Measurements from ENCODE around the gene SLC35G2.

DNA sequence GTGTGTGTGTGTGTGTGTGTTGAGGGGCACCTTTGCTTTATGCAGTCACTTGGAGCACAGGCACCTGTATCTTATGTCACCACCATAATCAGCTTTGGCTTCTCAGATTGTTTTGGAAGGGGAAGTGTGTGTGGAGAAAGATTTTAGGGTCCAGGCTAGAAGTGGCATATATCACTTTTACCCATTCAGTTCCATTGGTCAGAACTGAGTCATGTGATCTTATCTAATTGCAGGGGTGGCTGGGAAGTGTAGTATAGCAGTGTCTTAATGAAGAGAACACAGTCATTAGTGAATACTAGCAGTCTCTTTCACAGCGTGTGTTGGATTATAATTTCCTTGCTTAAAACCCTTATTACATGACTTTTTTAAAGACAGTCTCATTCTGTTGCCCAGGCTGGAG is 63.6 kb downstream of the SLC35G2 start:
- TF ChIP-seq POLR2AphosphoS5 (IDR thresholded peaks at IDR 0.05; ENCODE audit: borderline replicate concordance, low read depth, low read length) = no peak
- no peak for TF ChIP-seq EZH2 (IDR thresholded peaks at IDR 0.05)
- TF ChIP-seq FOXP2 (optimal IDR thresholded peaks at IDR 0.05; ENCODE audit: control extremely low read depth, extremely low read length, insufficient read depth) = no peak
